Suprapubic skin (tissue), 4 donors: ENCODE results near the gene SUPT7L.

Experiments
- POLR2A ChIP-seq, 2 donors: fragments of 450-650 bp; IDR thresholded peaks; one replicate each; pipeline ENCODE4 v1.6.1; 2017; ENCODE audit warnings: antibody characterized with exemption in 2 of 2, mild to moderate bottlenecking in 2 of 2, moderate library complexity in 2 of 2
- POLR2AphosphoS5 ChIP-seq, 3 donors: sonication (generic); formaldehyde crosslinking; IDR thresholded peaks; one replicate each; pipeline ENCODE4 v1.6.1; 2017; ENCODE audit warnings: antibody characterized with exemption in 3 of 3
- TF ChIP-seq, protein P1 (sequence below), 2 donors: fragments of 200-600 bp in 1 of 2; fragments of 450-650 bp in 1 of 2; sonication (generic) in 1 of 2; IDR thresholded peaks; one replicate each; pipeline ENCODE4 v1.5.1; 2016 to 2019; ENCODE audit warnings: antibody characterized with exemption in 2 of 2, mild to moderate bottlenecking in 1 of 2, moderate library complexity in 1 of 2

DNA sequence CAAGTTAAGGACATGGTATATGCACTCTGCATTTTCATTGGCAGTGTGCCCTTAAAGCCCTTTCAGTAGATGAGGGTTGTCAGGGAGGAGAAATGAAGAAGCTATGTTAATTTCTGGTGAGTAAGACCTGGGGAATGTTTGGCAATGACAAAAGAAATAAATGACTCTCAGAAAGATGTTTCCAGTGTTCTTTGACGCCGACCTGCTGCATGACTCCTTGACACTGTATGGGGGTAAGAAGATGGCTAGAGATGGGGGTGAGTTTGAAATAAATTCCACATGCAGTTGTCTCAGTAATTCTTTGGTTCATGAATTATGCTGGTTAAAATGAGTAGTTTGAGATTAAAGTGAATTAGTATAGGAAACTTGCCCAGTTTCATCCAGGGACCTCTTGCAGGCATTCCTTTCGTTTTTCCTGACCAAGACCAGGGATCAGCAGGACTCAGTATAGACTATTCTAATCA is 40.5 kb downstream of the SUPT7L start:
- TF ChIP-seq, protein P1, sequence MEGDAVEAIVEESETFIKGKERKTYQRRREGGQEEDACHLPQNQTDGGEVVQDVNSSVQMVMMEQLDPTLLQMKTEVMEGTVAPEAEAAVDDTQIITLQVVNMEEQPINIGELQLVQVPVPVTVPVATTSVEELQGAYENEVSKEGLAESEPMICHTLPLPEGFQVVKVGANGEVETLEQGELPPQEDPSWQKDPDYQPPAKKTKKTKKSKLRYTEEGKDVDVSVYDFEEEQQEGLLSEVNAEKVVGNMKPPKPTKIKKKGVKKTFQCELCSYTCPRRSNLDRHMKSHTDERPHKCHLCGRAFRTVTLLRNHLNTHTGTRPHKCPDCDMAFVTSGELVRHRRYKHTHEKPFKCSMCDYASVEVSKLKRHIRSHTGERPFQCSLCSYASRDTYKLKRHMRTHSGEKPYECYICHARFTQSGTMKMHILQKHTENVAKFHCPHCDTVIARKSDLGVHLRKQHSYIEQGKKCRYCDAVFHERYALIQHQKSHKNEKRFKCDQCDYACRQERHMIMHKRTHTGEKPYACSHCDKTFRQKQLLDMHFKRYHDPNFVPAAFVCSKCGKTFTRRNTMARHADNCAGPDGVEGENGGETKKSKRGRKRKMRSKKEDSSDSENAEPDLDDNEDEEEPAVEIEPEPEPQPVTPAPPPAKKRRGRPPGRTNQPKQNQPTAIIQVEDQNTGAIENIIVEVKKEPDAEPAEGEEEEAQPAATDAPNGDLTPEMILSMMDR (IDR thresholded peaks at IDR 0.05) = no peak
- TF ChIP-seq POLR2A (IDR thresholded peaks at IDR 0.05) = no peak
- TF ChIP-seq POLR2AphosphoS5 (IDR thresholded peaks at IDR 0.05) = no peak
